ENCODE measurements around the gene RPE.

The RPE gene

DNA sequence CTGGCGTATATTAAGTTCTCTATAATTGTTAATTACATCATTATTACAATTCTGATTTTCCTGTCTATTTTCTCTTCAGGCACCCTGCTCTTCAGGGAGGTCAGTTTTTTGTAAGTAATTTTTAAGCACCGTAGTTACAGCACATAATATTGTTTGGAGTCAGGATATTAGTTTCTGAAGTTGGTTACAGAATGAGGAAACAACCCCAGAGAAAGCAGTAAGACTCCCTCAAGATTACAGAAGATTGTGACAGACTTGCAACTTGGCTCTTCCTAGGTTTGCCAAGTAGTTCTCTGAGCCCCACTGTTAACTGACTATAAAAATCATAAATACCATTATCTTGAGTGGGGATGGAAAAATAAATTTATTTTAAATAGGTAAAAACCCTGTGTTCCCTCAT, 921 bp downstream of the RPE start:
- WGBS: 67% methylated on average over 1 of the region's 2 CpGs

DNA sequence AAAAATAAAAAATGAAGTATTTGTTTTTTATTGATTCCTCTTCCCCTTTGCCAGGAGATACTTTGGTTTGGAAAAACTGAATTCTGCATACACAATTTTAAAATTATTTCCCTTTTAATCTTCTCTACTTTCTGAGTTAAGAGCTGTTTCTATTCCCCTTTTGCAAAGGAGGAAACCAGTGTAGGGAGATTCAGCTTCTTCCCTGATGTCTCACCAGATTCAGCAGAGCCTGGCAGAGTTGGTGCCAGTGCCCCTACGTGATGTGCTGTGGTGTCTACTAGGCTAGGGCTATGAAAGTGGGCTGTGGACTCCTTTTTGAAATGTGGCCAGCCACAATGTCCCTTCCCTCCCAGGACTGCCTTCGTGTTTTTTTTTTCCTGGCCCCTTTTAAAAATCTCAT, 2.4 kb downstream of the RPE start:
- no peaks in the 10 kb centered on the region for H3K27me3 ChIP-seq (ENCODE audit: insufficient read depth, low read length)
- no peak overlapping the region for H3K27ac ChIP-seq (ENCODE audit: low read depth, low read length)
- H3K4me3 ChIP-seq (ENCODE audit: low read length): no peak overlapping the region
- WGBS: 95% methylated on average over 2 of the region's 2 CpGs
- H3K9ac ChIP-seq (ENCODE audit: low read depth, low read length): no peak overlapping the region
- no peaks in the 10 kb centered on the region for H3K9me3 ChIP-seq (ENCODE audit: insufficient read depth, low read depth, low read length)
- peaks cover 10% of the 10 kb centered on the region for H3K4me1 ChIP-seq (ENCODE audit: insufficient read depth, low read length)
- H3K36me3 ChIP-seq (ENCODE audit: insufficient read depth, low read length): peaks cover 45% of the 10 kb centered on the region

More for the DNA sequence above, 921 bp downstream of the RPE start:
- Histone ChIP-seq H3K4me1 (ENCODE audit: insufficient read depth, low read length) (peaks cover 10% of the 10 kb centered on the region), H3K9me3 (ENCODE audit: insufficient read depth, low read depth, low read length) (no peaks in the 10 kb centered on the region), H3K36me3 (ENCODE audit: insufficient read depth, low read length) (peaks cover 34% of the 10 kb centered on the region), H3K27ac (ENCODE audit: low read depth, low read length) (no peak overlapping the region; the same call in 1 of the 2 replicates), H3K9ac (ENCODE audit: low read depth, low read length) (peak overlapping the region; percentile 94), H3K4me3 (ENCODE audit: low read length) (peak overlapping the region; percentile 93), H3K27me3 (ENCODE audit: insufficient read depth, low read length) (no peaks in the 10 kb centered on the region)

DNA sequence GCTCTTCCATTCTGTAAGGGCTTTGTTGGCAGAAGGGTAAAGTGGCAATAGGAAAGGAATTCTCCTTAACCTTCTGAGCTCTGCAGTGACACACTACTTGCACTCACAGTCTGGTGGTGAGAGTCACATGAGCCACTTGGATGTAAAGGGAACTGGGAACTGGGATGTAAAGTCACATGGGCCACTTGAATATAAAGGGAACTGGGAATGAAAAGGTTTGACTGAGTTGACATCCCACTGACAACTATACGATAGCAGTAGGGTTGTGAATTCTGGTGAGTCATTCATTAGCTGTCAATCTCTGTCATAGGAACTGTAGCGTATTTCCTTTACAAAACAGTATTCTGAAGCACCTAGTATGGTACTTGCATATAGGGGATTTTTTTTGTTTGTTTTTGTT, 5.5 kb downstream of the RPE start:
- 96% methylated on average over 2 of the region's 2 CpGs for WGBS
- Histone ChIP-seq H3K4me3 (ENCODE audit: low read length) (no peak overlapping the region), H3K27me3 (ENCODE audit: insufficient read depth, low read length) (no peaks in the 10 kb centered on the region)

DNA sequence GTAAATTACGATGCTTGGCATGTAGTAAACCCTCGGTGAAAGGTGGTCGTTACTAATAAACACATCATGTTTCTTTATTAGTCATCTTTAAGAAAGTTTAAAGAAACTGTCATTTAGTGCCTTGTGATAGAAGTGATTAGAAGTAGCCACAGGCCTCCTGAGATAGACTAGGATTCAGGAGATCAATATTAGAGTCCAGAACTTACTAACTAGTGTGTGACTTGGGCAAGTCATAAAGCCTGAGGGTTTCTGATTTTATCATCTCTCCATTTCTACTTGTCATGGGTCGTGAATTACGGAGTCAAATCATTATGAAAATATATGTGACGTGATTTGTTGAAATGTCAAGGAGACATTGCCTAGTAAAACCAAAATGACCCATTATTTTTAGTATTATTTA, 6.7 kb downstream of the RPE start:
- H3K27ac ChIP-seq (ENCODE audit: low read depth, low read length): no peak overlapping the region

More for the DNA sequence above, 5.5 kb downstream of the RPE start:
- H3K4me1 ChIP-seq (ENCODE audit: insufficient read depth, low read length): peaks cover 7% of the 10 kb centered on the region
- peaks cover 75% of the 10 kb centered on the region for H3K36me3 ChIP-seq (ENCODE audit: insufficient read depth, low read length)
- H3K27ac ChIP-seq (ENCODE audit: low read depth, low read length): no peak overlapping the region
- no peaks in the 10 kb centered on the region for H3K9me3 ChIP-seq (ENCODE audit: insufficient read depth, low read depth, low read length)
- H3K9ac ChIP-seq (ENCODE audit: low read depth, low read length): no peak overlapping the region

GRCh38 chr2:210009896-210010295, 7.5 kb downstream of the RPE start:
- Histone ChIP-seq H3K4me1 (ENCODE audit: insufficient read depth, low read length) (no peaks in the 10 kb centered on the region), H3K36me3 (ENCODE audit: insufficient read depth, low read length) (peaks cover 82% of the 10 kb centered on the region)
- WGBS: 88% methylated on average over 3 of the region's 3 CpGs

More for the DNA sequence above, 6.7 kb downstream of the RPE start:
- Histone ChIP-seq H3K4me1 (ENCODE audit: insufficient read depth, low read length) (no peaks in the 10 kb centered on the region; the same call in 1 of the 2 replicates), H3K9ac (ENCODE audit: low read depth, low read length) (no peak overlapping the region), H3K36me3 (ENCODE audit: insufficient read depth, low read length) (peaks cover 82% of the 10 kb centered on the region), H3K9me3 (ENCODE audit: insufficient read depth, low read depth, low read length) (no peaks in the 10 kb centered on the region), H3K27me3 (ENCODE audit: insufficient read depth, low read length) (no peaks in the 10 kb centered on the region), H3K4me3 (ENCODE audit: low read length) (no peak overlapping the region)
- 56% methylated on average over 2 of the region's 6 CpGs for WGBS

DNA sequence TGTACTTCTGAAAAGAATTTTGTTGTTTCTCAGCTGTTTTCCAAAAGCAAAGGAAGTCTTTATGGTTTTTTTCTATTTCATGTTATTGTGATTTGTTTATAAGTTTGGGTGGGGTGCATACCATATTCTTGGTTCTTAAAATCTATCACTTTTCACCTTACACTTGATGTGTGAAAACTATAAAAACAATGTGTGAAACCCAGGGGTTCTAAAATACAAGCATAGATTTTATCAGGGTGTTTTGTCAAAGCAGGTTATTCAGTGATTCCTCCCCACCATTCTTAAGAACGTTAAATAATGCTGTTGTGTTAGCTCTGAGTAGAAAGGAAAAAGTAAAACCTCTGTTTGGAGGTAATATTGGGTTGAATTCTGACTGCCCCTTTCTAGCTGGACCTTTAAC, 17.7 kb downstream of the RPE start:
- Histone ChIP-seq H3K36me3 (ENCODE audit: insufficient read depth, low read length) (peaks cover 99% of the 10 kb centered on the region), H3K27me3 (ENCODE audit: insufficient read depth, low read length) (no peaks in the 10 kb centered on the region), H3K9ac (ENCODE audit: low read depth, low read length) (no peak overlapping the region), H3K4me3 (ENCODE audit: low read length) (no peak overlapping the region), H3K27ac (ENCODE audit: low read depth, low read length) (no peak overlapping the region), H3K9me3 (ENCODE audit: insufficient read depth, low read depth, low read length) (no peaks in the 10 kb centered on the region), H3K4me1 (ENCODE audit: insufficient read depth, low read length) (no peaks in the 10 kb centered on the region)
- WGBS: no CpG with 5 or more reads among the region's 1 CpG

More at GRCh38 chr2:210009896-210010295, 7.5 kb downstream of the RPE start:
- no peaks in the 10 kb centered on the region for H3K27me3 ChIP-seq (ENCODE audit: insufficient read depth, low read length)
- no peak overlapping the region for H3K27ac ChIP-seq (ENCODE audit: low read depth, low read length)
- H3K9me3 ChIP-seq (ENCODE audit: insufficient read depth, low read depth, low read length): no peaks in the 10 kb centered on the region
- no peak overlapping the region for H3K9ac ChIP-seq (ENCODE audit: low read depth, low read length)
- H3K4me3 ChIP-seq (ENCODE audit: low read length): no peak overlapping the region

DNA sequence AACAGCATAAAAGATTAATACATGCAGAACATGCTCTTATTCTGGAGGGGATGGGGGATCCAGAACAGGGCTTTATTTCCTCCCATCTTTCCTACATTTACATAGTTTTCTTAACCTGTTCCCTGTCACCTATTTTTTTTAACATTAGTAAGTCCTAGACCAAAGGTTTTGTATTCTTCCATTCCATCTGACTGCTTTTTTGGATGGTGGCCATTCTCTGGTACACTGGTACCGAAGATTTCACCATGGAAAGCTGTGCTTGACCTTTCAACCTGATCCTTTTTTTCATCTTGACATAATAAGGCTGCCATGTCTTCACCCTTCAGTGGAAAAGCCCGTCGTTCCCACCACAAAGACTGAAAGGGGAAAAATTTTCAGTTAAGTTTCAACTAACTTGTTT, 20.4 kb downstream of the RPE start:
- Histone ChIP-seq H3K36me3 (ENCODE audit: insufficient read depth, low read length) (peaks cover 85% of the 10 kb centered on the region), H3K9ac (ENCODE audit: low read depth, low read length) (no peak overlapping the region), H3K4me1 (ENCODE audit: insufficient read depth, low read length) (no peaks in the 10 kb centered on the region), H3K27me3 (ENCODE audit: insufficient read depth, low read length) (no peaks in the 10 kb centered on the region), H3K27ac (ENCODE audit: low read depth, low read length) (no peak overlapping the region), H3K4me3 (ENCODE audit: low read length) (no peak overlapping the region), H3K9me3 (ENCODE audit: insufficient read depth, low read depth, low read length) (no peaks in the 10 kb centered on the region)
- WGBS: 96% methylated on average over 3 of the region's 3 CpGs

DNA sequence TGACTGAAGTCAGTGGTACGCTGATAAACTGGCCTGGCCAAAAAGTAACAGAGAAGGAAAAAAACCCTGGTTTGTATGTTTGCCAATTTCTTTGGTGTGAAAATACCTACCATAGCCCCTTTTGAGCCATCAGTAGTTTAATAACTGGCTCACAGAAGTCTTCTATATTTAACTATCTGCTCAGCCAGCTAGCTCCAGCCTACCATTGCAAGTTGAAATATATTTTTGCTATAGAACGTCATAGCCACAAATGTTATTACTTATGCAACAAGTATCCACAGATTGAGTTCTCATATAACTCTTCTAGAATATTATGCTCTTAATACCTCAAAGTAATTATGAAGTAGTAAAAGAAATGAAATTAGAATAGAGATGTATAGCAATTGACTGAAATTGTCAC, 25.2 kb downstream of the RPE start:
- no peak overlapping the region for H3K4me3 ChIP-seq (ENCODE audit: low read length)
- H3K9ac ChIP-seq (ENCODE audit: low read depth, low read length): no peak overlapping the region
- peaks cover 37% of the 10 kb centered on the region for H3K36me3 ChIP-seq (ENCODE audit: insufficient read depth, low read length)
- H3K9me3 ChIP-seq (ENCODE audit: insufficient read depth, low read depth, low read length): no peaks in the 10 kb centered on the region
- H3K27me3 ChIP-seq (ENCODE audit: insufficient read depth, low read length): no peaks in the 10 kb centered on the region
- no peak overlapping the region for H3K27ac ChIP-seq (ENCODE audit: low read depth, low read length)
- 100% methylated on average over 2 of the region's 2 CpGs for WGBS
- no peaks in the 10 kb centered on the region for H3K4me1 ChIP-seq (ENCODE audit: insufficient read depth, low read length)

DNA sequence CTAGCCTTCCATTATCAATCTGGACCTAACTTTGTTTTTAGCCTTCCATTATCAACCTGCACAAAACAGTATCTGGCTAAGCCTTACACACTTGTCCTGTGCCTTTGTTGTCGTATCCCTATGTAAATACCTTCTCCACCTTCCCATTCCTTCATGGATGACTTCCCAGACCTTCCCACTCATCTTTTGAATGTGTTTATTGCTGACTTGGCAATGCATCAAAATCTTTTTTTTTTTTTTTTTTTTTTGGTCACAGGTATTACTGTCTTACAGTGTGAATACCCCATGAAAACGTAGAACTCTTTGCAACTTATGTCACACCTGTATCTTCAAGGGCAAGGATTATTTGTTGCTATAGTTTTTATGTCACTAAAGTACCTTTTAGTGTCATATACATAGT, 25.7 kb downstream of the RPE start:
- 93% methylated on average over 1 of the region's 2 CpGs for WGBS
- no peak overlapping the region for H3K4me3 ChIP-seq (ENCODE audit: low read length)
- H3K4me1 ChIP-seq (ENCODE audit: insufficient read depth, low read length): no peaks in the 10 kb centered on the region
- H3K9ac ChIP-seq (ENCODE audit: low read depth, low read length): no peak overlapping the region
- H3K9me3 ChIP-seq (ENCODE audit: insufficient read depth, low read depth, low read length): no peaks in the 10 kb centered on the region
- no peak overlapping the region for H3K27ac ChIP-seq (ENCODE audit: low read depth, low read length)
- H3K36me3 ChIP-seq (ENCODE audit: insufficient read depth, low read length): peaks cover 31% of the 10 kb centered on the region
- no peaks in the 10 kb centered on the region for H3K27me3 ChIP-seq (ENCODE audit: insufficient read depth, low read length)

- H3K27me3 ChIP-seq (ENCODE audit: insufficient read depth, low read length): no peaks in the 10 kb centered on the region
- no peak overlapping the region for H3K9ac ChIP-seq (ENCODE audit: low read depth, low read length)
- no peak overlapping the region for H3K4me3 ChIP-seq (ENCODE audit: low read length)
- H3K36me3 ChIP-seq (ENCODE audit: insufficient read depth, low read length): no peaks in the 10 kb centered on the region
- no peaks in the 10 kb centered on the region for H3K4me1 ChIP-seq (ENCODE audit: insufficient read depth, low read length)
- no peaks in the 10 kb centered on the region for H3K9me3 ChIP-seq (ENCODE audit: insufficient read depth, low read depth, low read length)
- H3K27ac ChIP-seq (ENCODE audit: low read depth, low read length): no peak overlapping the region
- 80% methylated on average over 2 of the region's 2 CpGs for WGBS
These were observed 31.7 kb downstream of the RPE start for GRCh38 chr2:210034087-210034683.

DNA sequence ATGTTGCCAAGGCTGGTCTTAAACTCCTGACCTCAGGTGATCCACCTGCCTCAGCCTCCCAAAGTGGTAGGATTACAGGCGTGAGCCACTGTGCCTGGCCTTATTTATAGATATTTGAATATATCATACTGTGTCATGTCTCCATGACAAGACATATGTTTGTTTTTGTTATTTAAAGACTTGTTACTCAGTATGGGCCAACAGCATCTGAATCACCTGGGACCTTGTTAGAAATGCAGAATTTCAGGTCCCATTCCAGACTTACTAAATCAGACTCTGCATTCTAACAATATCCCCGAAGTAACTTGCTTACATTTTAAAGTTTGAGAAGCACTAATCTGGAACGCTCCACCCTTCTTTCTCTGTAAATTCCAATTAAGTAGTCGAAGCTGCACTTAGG, 33.2 kb downstream of the RPE start:
- WGBS: 94% methylated on average over 4 of the region's 4 CpGs
- Histone ChIP-seq H3K4me3 (ENCODE audit: low read length) (no peak overlapping the region), H3K4me1 (ENCODE audit: insufficient read depth, low read length) (no peaks in the 10 kb centered on the region), H3K27me3 (ENCODE audit: insufficient read depth, low read length) (no peaks in the 10 kb centered on the region), H3K27ac (ENCODE audit: low read depth, low read length) (no peak overlapping the region), H3K9me3 (ENCODE audit: insufficient read depth, low read depth, low read length) (no peaks in the 10 kb centered on the region), H3K9ac (ENCODE audit: low read depth, low read length) (no peak overlapping the region), H3K36me3 (ENCODE audit: insufficient read depth, low read length) (no peaks in the 10 kb centered on the region)

- H3K9me3 ChIP-seq (ENCODE audit: insufficient read depth, low read depth, low read length): no peaks in the 10 kb centered on the region
- WGBS: 100% methylated on average over 3 of the region's 3 CpGs
- H3K4me3 ChIP-seq (ENCODE audit: low read length): no peak overlapping the region
These were observed 35.6 kb downstream of the RPE start for GRCh38 chr2:210038078-210038477.

More at GRCh38 chr2:210038078-210038477, 35.6 kb downstream of the RPE start:
- no peak overlapping the region for H3K27ac ChIP-seq (ENCODE audit: low read depth, low read length)
- no peaks in the 10 kb centered on the region; the same call in 1 of the 2 replicates for H3K36me3 ChIP-seq (ENCODE audit: insufficient read depth, low read length)
- H3K9ac ChIP-seq (ENCODE audit: low read depth, low read length): no peak overlapping the region
- no peaks in the 10 kb centered on the region for H3K27me3 ChIP-seq (ENCODE audit: insufficient read depth, low read length)
- no peaks in the 10 kb centered on the region for H3K4me1 ChIP-seq (ENCODE audit: insufficient read depth, low read length)
